HG03159 (cell line): Measurements from ENCODE around the gene SPECC1L.

Experiments used
- ATAC-seq: cut with Tn5 transposase; IDR thresholded peaks from one replicate; pipeline ENCODE4 v1.9.1; 2021; ENCODE audit warnings: mild to moderate bottlenecking, moderate library complexity; ENCODE audit not compliant: unreplicated experiment

SPECC1L gene

DNA sequence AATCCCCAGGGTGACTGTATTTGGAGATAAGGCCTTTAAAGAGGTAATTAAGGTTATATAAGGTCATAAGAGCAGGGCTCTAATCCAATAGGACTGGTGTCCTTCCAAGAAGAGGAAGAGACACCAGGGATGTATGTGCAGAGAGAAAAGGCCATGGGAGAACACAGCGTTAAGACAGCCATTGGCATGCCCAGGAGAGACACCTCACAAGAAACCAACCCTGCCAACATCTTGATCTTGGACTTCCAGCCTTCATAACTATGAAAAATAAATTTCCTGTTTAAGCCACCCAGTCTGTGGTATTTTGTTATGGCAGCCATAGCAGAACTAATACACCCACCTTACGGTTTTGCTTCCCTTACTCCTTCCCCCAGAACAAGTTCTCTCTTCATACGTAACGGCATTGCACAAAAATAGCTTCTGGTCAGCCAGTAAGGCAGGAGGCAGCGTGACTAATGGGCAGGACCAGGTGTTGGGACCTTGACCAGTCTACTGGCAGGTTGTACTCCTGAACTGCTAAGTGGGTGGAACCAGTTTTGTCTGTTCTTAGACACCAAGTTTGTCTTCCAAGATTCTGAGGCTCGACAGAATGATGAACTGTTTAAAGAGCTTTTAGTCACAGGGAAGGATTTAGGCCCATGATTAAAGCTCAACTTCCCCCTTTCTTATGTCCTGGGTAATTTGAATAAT, 192.6 kb downstream of the SPECC1L start:
- no peak for ATAC-seq

DNA sequence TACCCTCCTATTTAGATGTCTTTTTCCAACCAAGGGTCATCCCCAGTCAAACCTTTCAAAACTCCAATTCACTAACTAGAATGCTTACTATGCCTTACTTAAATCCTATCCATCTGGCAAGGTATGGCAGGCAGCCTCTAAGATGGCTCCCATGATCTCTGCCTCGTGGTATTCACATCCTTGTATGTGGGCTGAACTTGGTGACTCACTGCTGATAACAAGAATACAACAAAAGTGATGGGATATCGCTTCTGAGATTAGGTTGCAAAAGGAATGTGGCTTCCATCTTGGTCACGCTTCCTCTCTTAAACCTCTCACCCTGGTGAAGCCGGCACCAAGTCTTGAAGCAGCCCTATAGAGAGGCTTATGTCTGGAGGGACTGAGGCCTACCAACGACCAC, 194.9 kb downstream of the SPECC1L start:
- ATAC-seq = no peak

DNA sequence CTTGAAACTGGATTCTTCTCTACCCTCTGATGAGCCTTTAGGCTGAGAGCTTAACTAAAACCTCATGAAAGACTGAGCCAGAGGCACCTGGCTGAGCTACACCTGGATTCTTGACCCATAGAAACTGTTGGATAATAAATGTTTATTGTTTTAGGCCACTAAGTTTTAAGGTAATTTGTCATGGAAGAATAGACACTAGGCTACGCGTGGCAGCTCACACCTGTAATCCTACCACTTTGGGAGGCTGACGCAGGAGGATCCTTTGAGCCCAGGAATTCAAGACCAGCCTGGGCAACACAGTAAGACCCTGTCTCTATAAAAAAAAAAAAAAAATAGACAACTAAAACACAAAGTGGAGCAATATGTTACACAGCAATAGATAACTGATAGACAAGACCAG, 195.3 kb downstream of the SPECC1L start:
- no peak for ATAC-seq

DNA sequence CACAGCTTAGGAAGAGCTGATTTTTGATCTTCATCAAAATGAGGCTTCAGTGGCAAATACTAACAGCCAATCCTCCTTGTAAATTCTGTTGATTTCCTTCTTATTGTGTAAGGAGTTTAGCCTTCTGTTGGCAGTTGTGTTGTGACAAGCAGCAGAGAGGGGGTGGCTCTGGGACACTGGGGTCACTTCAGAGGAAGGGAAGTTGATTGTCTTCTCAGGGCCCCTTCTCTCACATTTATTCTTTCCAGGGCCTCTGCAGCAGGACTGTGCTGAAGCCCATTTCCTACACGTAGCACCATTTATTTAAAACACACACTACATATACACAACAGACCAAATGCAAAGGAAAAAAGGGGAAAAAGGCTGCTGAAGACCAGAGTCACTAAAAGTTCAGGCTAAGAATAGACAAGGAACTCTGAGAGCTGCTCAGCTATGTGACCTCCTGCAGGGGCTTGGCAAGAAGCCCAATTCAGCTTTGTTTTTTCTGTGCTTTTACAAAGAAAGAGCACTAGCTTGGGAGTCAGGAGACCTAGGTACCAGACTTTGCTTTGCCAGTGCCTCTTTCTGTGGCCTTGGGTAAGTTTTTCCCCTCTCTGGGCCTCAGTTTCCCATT, 196.2 kb downstream of the SPECC1L start:
- ATAC-seq = no peak

DNA sequence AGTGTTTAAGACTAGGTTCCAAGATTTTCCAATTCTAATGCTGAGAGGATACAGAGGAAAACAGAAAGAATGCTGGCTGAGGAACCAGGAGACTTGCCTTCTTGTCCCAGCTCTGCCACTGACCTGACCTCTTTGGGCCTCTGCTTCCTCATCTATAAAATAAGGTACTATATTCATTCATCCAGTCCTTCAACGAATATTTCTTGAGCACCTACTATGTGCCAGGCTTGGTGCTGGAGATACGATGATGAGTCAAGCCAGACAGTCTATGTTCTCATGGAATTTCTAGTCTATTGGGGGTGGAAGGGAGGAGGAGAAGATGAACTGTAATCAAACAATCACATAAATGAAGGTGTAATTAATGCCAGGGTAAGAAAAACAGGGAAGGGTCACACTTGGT, 196.7 kb downstream of the SPECC1L start:
- no peak for ATAC-seq
